HG02981 (cell line): Measurements from ENCODE around the gene C1orf56.

Experiments
- ATAC-seq: cut with Tn5 transposase; IDR thresholded peaks from one replicate; pipeline ENCODE4 v1.9.1; 2021; ENCODE audit warnings: mild to moderate bottlenecking, moderate library complexity; ENCODE audit not compliant: unreplicated experiment

The C1orf56 gene

GRCh38 chr1:151047591-151047924 lies at the start of gene C1orf56:
Gene C1orf56, plus strand, starts transcription at chr1:151047751. Its CDS starts 97 bp downstream, at chr1:151047848.
- peak; percentile 47 for ATAC-seq

GRCh38 chr1:150997949-150998348 lies 49.6 kb upstream of the C1orf56 start:
- ATAC-seq: no peak

DNA sequence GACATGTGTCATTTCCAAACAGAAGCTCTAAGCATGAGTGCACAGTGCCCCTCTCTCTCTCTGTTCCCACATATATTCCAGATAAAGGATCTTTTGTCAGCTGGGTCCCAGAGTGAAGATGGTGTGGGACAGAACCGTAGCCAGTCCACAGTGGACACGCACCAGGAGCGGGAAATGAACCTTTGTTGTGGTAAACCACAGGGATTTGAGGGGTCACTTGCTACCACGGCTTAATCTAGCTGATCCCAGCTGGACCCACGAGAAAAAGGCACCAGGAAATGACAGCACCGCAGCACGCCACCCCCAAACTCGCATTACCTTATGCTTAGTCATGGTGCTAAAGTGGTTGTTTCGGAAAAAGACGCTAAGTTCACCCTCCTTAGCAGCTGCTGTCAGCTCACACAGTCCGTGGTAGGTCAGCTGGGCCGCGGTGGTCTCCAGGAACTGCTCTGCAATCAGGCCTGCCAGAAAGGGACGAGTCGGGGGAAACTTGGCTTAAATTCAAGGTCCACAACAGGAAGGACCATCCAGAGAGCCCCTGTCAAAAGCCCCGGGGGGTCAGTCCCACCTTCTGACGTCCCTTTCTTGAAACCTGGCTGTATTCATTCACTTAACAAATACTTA lies 48.4 kb upstream of the C1orf56 start:
- ATAC-seq: no peak

DNA sequence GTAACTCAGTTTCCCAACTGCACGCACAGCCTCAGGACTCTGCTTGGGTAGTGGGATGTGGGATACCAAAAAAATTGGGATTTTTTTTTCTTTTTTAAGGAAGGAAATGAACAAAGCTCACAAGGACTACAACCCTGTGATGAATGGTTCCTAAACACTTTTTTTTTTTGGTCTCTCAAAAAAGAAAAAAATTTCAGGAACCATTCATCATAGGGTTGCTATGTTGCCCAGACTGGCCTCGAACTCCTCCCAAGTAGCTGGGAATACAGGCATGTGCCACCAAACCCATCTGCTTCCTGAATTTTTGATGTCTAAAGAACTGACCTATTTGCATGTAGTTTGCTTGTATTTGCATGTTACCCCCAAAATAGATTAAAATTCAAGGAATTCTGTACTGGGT lies 47.6 kb upstream of the C1orf56 start:
- no peak for ATAC-seq

DNA sequence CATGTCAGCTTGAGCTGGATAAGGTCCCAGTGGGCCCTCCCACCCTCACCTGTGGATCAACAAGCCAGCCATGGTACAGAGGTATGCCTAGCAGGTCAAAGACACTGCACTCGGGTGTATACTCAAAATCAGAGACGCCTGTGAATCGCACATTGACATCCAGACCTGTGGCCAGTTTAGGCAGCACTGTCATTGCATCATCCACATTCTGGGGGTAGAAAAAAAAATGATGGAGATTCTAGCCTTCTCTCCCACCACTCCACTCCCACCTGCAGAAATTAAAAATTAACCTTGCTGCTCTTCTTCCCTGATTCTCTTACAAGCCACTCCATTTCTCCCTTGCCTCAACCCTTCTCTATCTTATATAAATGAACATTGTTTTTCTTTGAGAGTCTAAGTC lies 47.1 kb upstream of the C1orf56 start:
- ATAC-seq: no peak

DNA sequence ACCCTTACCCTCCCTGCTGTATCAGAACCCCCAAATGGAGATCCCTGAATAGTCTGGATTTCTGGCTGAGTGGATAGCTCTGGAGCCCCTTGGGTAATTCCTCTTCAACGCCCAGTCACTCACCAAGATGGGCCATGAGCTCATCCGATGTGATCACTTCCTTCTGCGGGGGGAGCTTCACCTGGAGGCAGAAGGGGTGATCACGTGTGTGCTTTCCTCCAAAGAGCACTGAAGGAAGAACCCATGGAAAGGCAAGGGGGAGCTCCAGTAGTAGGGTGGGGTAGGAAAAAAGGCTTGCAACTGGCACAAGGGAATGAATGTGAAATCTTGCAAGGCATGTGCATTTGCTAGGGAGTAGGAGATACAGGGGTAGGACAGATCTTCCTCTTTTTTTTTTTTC lies 45.9 kb upstream of the C1orf56 start:
- ATAC-seq: no peak

- no peak for ATAC-seq
Measured at GRCh38 chr1:151002051-151002450, 45.5 kb upstream of the C1orf56 start.

- no peak for ATAC-seq
Measured at GRCh38 chr1:151002611-151003010, 44.9 kb upstream of the C1orf56 start.

DNA sequence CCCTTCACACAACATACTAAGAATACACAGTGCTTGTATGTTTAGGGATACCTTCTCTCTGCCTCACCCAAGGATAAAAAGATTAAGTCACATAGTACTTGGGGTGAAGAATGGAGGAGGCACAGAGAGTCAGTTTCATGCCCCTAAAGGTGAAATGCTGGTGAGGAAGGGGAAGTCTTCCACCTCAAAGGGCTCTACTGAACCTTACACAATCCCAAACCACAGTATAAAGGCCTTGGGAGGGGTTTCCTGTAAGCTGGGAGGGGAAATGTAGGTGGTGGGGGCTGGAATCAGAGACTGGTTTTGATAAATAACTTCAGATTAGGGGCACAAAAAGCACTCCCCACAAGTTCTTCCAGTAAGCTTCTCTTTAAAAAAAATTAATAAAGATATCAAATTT lies 44.4 kb upstream of the C1orf56 start:
- no peak for ATAC-seq

GRCh38 chr1:151005729-151006319 lies 41.7 kb upstream of the C1orf56 start:
- ATAC-seq: no peak

- peak; percentile 46 for ATAC-seq
Measured at GRCh38 chr1:151006327-151007052, 41.1 kb upstream of the C1orf56 start, which contains the start of gene MINDY1. Gene MINDY1, minus strand, starts transcription at chr1:151006902. Its CDS starts 4,285 bp downstream, at chr1:151002617.

DNA sequence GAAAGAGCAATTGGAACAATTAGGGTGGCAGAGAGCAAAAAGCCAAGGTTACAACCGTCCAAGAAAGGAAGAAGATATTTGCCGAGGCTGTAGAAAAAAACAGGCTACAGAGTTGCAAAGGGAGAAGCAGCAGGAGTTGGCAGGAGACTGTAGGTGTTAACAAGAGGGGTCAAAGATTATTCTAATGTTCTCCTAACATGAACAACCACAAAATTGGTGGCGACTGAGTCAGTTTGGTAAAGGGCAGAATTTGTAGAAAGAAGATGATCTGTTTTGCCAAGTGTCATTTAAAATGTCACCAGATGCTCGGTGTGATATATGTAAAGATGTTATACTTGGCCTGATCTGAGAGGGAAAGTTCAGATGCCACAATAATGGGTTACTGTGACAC lies 39.7 kb upstream of the C1orf56 start:
- no peak for ATAC-seq

DNA sequence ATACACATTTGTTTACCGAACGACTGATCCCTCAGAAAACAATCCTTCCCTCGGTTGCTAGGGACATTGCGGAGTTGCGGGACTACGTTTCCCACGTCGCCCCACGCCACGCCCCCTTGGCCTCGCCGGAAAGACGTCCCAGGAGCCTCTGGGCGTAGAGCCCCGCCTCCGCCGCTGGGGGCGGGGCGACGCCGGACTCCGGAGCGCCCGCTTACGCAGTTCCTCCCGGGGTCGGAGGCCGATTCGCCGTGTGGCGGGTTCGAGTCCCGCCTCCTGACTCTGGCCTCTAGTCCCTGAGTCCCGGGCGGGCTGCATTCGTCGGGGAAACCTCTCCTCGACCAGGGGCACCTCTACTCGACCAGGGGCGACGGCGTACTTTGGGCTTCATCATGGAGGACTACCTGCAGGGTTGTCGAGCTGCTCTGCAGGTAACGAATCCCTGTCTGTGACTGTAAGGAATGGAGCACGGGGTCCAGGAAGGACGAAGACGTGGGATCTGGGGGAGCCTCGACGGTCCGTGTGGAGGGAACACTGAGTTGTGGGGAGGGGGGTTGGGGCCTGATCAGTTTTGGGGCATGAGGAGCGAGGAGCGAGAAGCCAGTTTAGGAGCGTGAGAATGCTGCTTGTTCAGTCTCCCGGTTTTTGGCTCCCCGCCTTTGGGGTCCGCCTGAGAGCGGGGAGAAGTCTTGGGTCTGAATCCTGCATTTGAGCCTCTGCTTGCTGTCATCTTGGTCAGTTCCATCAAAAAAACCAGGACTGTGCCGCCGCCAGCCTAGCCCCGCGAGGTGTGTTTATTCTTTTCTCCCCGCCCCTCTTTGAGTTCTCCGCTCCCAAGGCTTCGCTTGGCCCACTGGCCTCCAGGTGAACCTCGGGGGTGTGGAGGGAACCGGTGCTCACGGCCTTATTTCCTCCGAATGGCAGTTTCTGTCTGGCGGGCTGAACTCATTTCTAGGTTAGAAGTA lies 39.0 kb upstream of the C1orf56 start, which contains the start of gene PRUNE1:
TSS of gene PRUNE1 (plus strand) at position 206 of the 962 bp plus-strand sequence. CDS start at position 390, 184 bp downstream.
- peak; percentile 78 for ATAC-seq

GRCh38 chr1:151009206-151009587 lies 38.4 kb upstream of the C1orf56 start:
- ATAC-seq: no peak

- no peak for ATAC-seq
Measured at GRCh38 chr1:151009674-151010345, 37.7 kb upstream of the C1orf56 start.

DNA sequence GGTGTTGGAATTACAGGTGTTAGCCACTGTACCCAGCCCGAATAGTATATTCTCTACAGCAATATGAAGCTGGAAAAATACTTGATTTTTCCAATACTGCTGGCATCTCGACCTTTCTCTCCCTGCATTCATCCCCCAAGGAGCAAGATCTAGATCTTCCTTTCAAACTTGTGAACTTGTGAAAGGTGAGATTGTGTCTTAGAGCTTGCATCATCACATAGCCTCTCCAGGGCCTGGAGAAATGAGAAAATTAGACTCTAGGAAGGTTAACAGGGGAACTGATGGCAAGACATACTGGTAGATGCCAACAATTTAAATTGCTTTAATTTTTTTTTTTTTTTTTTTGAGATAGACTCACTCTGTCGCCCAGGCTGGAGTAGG lies 37.2 kb upstream of the C1orf56 start:
- ATAC-seq: no peak

DNA sequence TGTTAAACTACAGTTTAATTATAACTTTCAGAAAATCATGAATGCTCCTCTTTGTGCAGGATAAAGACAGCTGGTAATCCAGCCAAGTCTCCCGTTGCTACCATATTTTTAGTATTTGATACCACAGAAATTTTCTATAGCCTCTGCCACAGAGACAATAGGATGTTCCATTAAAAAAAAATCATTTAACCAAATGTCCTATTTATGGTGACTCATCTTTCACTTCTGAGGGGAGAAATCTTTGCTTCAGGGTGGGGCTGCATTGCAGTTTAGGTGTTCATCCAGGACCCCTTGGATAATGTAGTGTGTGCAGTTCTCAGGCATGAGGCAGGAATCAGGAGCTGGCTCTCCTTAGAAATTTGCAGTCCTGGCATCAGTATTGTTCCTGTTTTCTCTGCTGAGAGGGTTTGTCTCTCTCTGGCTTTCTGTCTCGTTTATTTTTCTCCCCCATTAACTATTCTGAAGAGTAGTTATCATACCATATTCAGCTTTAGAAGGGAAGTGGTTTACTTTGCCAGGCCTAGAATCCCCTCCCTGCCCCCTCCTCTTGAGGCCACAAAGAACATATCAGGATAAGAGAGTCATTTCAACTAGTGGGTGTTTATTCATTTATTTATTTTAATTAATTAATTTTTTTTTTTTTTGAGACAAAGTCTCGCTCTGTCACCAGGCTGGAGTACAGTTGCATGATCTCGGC lies 36.2 kb upstream of the C1orf56 start:
- ATAC-seq: no peak

DNA sequence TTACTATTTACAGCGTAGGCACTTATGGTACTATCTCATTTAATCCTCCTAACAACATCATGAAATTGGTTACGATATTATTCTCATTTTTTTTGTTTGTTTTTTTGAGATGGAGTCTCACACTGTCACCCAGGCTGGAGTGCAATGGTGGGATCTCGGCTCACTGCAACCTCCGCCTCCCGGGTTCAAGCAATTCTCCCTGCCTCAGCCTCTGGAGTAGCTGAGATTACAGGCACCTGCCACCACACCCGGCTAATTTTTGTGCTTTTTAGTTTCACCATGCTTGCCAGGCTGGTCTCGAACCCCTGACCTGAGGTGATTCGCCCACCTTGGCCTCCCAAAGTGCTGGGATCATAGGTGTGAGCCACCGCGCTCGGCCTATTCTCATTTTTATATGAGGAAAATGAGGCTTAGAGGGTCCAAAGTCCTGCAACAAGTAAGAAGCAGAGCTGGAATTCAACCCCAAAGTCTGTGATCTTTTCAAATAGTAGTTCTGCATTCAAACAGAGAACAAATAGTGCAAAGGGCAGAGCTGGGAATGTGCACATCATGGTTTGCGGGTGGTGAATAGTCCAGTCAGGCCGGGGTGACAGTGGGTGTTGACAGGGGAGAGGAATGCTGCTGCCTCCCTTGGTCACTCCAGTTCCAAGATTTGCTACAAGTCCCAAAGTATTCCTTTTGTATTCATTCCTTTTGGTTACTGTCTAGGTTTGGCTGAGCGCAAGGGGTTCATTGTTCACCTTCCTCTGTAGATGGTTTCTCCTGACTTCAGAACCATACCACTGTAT lies 34.7 kb upstream of the C1orf56 start:
- no peak for ATAC-seq

DNA sequence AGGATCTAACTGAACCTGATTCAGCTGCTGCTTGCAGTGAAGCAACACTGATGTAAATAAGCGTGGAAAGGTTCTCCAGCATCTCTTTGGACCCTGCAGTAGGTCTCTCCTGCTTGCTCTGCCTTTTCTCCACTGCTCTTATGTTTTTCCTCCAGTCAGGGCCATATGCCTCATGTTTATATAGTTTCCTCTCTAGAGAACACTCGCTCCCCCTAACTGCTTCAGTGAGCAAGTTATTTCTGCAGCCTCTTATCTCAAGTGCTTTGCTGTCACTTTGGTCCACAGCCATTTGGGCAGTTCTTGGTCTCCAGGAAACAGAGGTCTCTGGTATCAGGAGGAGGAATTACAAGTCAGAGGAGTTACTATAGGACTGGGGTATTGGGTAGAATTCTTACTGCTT lies 34.0 kb upstream of the C1orf56 start:
- no peak for ATAC-seq
